HG03469 (cell line): ENCODE results near the gene CFAP410.
"Not testable (repeated sequence)": the region's sequence is repeated elsewhere in the genome, so short reads cannot be mapped to it uniquely, and the experiment has no call there.

ENCODE experiments used
- ATAC-seq: cut with Tn5 transposase; IDR thresholded peaks from one replicate; pipeline ENCODE4 v1.9.1; 2021; ENCODE audit warnings: mild to moderate bottlenecking, moderate library complexity, moderate number of reproducible peaks; ENCODE audit not compliant: unreplicated experiment

The CFAP410 gene

DNA sequence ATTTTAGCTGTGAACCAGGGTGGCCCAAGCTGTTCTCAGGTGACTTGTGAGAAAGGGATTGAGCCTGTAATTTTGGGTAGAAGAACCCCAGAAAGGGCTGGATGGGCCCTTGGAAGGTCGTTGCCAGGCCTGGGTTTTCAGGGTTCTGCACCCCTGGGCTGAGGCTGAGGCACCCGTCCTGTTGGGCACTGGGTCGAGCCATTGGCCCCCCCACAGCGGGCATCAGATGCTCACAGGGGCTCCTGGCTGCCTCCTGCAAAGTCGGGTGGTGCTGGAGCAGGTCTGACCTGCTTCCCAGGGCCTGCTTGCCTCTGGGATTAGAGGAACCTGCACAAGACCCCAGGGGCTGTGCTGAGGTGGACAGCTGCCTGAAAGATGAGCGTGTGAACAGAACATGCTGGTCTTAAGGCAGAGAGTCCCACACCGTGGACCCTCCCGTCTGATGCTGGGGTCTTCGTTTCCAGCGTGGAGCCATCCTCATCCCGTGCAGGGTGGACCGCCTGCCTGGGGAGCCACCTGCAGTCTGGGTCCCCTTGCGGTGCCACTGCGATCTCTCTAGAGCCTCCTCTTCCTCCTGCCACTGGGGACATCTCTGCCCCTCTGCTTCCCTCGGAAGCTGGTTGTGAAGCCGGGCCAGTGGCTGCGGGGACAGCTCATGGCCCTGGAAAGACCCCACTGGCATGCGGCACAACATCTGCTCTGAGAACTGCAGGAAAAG is 12.5 kb upstream of the CFAP410 start:
- no peak for ATAC-seq

DNA sequence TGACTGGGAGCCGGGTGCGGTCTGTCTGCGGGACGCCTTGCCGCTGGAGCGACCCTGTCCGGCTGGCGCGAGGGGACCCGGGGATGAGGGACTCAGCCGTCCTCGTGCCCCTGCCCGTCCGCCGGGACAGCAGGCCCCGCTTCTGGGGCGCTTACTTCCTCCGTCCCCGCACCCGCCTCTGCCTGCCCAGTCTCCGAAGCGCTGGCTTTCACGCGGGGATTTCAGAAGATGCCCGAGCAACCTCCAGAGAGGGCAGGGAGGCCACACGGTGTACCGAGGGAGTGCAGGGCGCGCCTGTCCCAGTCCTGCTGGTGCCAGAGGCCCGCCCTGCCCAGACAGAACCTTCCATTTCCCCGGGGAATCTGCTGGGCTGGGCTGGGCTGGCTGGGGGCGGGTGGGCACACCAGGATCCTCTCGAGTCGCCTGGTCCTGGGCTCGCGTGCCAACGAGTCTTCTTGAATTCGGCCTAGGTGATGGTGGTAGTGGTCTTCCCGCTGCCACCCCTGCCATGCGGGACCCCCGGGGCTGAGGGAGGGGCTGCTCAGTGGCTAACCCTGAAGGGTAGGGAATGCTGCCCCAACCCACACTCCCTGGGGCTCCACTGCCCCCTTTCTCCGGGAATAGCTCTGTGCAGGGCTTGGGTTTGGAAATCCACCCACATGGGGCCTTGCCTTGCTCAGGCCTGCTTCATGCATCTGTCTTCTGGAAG is 11.7 kb upstream of the CFAP410 start:
- no peak for ATAC-seq

DNA sequence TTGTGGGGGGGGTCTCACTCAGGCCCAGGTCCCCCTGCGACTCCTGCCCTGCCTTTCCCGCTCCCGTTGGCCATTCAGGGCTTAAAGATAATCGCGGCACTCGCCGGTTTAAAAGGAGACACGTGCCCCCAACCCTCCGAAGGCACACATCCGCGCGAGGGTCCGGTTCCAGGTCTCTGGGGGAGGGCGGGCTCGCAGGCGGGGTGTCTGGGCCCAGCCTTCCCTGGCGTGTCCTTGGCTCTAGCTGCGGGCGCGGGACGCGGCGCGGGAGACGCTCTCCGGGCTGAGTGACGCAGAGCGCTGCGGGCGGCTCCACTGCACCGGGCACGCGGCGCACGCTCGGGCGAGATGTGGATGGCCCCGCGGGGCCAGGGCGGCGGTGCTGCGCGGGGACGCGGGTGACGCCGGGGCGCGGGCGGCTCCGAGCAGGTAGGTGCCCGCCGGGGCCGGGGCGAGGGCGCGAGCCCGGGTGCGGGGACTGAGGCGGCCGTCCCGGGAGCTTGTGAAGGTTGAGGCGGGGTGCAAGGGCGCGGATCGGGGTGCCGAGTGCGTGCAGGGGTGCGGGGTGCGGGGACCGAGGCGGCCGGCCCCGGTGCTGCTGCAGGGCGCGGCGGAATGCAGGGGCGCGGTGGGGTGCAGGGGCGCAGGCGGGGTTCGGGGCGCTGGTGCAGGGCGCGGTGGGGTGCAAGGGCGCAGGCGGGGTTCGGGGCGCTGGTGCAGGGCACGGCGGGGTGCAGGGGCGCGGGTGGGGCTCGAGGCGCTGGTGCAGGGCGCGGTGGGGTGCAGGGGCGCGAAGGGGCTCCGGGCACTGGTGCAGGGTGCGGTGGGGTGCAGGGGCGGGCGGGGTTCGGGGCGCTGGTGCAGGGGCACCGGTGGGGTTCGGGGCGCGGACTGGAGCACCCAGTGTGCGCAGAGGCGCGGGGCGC is 10.9 kb upstream of the CFAP410 start:
- ATAC-seq: no peak

DNA sequence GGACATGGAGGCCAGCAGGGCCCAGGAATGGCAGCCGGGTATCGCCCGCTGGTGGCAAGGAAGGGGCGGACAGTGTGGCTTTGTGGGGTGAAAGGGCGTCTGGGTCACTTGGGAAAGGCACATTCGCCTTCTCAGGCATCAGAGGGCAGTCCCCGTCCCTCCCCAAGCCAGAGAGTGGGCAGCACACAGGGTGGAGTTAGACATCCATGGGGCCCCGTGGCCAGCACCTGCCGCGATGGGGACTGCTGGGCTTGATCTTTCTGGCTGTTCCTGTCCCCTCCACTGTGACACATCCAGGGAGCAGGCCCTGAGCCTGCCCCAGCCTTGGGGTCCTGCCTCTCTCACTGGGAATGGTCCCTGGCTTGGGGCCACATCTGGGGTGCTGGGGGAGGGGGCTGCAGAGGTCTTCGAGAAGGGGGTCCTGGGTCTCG is 10.2 kb upstream of the CFAP410 start:
- no peak for ATAC-seq

DNA sequence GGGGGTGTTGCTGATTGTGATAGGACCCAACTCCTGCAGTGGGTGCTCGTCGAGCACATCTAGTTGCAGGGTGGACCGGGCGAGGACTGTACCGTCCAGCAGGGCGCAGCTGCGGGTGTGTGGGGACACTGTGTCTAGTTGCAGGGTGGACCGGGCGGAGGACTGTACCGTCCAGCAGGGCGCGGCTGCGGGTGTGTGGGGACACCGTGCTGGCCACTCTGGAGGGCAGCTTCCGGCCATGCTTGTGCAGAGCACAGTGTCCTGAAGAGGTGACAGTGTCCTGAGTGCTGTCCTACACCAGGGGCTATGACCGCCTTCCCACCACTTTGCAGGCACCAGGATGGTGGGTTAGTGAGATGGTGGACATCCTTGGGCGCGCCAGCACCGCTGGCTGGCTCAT is 9.7 kb upstream of the CFAP410 start:
- ATAC-seq: no peak

DNA sequence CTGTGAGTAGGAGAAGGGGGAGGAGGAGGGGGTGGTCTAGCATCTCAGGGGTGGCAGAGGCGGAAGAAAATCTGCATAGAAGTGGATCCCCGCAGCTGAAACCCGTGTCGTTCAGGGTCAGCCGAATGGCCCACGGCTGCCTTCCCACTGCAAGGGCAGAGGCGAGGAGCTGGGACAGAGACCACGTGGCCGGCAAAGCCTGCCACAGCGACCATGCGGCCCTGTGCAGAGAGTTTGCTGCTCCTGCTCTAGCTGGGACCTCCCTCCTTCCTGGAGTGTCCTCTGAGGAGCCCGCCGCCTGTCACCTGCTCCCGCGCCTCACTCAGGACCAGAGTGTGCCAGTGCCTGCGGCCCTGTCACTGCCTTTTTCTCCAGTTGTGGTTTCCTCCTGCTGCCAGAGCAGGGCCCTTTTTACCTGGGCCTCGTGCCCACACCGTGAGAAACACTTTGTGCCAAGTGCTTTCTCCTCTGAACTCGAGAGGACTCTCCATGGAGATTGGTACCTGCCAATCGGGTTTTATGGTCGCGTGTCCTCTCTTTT is 8.8 kb upstream of the CFAP410 start:
- no peak for ATAC-seq

DNA sequence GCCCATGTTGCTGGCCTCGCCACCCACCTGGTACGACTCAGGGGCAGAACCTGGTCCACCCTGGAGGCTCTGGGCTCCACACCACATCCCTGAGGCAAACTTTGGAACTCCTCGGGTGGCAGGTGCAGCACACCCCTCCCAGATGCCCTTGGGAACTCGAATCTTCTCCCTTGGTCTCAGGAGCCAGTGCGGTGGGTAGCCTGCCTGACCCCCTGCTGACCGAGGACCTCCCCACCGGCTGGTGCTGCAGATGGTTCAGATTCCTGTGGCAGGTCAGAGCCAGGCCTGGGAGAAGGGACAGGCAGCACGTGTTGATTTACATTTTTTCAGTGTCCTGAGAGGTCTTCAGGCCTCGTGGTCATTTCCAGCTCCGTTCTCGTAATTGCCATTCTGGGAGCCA is 6.3 kb upstream of the CFAP410 start:
- ATAC-seq: no peak

DNA sequence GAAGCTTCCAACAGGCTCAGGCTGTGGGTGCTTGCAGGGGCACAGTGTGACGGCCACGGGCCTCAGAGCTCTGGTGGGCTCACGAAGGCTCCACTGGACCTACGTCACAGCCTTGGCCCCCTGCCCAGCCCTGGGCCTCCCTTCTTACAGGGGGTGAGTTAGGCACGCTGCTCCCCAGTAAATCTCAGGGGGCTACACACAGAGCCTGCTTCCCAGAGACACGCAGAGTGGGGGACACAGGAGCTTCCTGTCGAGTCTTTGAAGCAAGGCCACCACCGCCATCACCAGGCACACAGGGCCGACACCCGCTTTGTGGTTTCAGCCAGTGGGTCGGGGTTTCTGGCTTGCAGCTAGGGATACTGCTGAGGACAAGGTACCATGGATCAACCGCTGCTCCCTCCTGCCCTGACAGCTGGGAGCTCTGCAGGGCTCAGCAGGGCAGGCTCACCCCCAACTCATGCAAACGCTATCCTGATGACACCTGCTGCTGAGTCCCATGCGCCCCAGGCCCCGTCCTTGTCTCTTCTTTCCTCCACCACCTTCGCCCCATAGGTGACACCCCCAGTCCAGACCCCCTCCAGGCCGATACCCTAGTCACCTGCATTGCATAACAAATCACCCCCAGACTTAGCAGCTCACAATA is 5.5 kb upstream of the CFAP410 start:
- no peak for ATAC-seq

DNA sequence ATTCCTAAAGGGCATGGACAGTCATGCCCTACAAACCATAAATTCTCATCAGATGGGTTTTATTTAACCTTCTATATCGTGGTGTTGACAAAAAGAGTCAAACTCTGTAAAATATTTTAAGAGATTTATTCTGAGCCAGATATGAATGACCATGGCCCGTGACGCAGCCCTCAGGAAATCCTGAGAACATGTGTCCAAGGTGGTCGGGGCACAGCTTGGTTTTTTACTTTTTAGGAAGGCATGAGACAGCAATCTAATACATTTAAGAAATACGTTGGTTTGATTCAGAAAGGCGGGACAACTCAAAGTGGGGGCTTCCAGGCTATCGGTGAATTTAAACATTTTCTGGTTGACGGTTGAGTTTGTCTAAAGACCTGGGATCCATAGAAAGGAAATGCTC is 3.8 kb upstream of the CFAP410 start:
- ATAC-seq: not testable (repeated sequence)

DNA sequence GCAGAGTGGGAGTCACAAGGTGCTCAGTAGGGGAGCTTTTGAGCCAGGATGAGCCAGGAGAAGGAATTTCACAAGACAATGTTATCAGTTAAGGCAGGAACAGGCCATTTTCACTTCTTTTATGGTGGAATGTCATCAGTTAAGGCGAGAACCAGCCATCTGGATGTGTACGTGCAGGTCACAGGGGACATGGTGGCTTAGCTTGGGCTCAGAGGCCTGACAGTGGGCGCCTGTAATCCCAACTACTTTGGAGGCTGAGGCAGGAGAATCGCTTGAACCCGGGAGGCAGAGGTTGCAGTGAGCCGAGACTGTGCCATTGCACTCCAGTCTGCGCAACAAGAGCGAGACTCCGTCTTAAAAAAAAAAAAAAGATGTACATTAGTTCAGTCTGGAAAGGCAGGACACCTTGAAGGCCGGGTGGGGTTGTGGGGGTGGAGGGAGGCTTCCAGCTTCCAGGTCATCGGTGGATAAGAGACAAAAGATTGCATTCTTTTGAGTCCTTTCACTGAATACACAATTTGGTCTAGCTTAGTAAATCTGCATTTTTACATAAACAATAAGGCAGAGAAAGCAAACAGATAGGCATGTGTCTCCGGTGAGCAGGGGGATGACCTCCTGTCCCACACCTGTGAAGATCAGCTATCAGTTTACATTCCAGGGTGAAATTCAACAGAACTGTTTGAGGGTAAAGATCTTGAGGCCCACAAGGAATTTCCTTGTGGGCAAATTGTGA is 2.7 kb upstream of the CFAP410 start:
- not testable (repeated sequence) for ATAC-seq

DNA sequence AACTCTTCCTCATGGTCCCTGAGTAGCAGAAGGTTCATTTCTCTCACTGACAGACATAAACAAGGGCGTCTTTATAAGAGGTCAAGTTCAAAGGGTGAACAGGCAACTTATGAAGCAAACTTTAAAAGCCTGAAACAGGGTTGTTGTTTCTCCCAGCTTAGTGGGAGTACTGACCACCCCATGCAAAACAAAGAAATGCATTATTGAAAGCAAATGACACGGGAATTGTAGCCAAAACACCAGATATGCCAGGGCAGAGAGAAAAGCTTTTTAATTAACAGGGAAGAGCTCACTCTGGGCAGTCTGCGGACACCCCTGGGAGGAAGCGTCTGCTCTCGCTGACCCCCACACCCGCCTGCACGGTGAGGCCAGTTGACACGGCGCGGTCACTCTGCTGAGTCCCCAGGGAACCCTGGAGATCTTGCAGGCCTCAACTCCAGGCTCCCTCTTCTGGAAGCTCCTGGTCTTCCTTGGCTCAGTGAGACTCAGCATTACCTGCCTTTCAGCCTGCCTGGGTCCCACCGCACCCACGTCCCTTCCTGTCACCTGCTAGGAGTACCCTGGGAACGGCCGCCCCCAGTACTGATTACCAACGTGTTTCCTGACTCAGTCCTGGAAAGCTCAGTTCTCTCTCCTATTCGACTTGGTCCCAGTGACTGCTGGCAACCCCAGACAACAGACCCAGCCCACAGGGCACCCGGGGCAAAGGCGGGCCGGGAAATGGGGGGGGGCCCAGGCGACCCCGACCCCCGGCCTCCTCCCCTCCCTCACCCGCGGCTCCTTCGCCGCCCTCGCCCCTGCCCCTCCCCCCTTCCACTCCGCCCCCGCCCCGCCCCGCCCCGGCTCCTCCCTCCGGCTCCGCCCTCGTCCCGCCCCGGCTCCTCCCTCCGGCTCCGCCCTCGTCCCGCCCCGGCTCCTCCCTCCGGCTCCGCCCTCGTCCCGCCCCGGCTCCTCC is 972 bp downstream of the CFAP410 start:
- no peak for ATAC-seq

DNA sequence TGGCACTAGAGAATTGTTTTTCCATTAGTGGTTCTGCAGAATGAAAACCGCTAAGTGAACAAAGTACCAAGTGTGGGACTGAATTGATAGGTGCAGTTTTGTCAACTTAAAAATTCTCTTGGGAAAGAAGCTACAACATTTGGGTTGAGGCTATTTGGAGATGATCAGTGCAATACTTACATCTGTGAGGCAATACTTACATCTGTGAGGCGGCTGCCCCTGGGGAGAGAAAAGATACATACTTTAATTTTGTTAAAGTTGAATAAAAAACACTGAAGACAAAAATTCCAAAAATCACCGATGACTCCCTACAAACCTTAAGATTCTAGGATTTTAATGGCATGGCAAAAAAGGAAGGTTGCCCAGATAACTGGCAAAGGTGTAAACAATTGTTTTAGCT is 1.7 kb downstream of the CFAP410 start:
- ATAC-seq: no peak

DNA sequence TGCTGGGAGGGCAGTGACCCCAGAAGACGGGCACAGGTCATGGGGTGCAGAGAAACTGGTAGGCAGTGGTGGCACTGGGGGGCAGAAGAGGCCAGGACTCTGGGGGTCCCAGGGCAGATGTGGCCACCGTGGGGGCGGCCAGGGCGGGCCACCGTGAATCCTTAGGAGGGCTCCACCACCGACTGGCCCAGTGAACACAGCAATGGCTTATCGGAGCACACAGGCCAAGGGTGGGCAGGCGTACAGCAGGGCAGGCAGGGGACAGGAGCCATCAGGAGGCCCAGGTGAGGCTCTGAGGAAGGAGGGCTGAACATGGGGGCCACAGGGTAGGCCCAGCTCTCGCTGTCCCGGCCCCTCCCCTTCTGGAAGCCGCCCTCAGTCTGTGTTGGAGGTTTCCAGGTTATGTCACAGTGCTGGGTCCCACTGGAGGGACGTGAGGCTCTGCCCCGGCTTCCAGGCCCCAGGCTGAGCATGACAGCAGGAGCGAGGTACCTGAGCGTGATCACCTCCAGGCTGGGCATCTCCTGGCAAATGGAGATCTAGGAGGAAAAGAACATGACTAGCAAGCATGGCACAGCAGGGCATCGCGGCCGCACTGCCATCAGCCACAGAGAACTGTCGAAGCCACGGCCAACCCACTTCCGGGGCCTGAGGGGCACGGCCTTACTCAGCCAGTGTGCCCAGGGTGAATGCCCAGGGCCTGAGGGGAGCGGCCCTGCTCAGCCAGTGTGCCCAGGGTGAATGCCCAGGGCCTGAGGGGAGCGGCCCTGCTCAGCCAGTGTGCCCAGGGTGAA is 3.7 kb downstream of the CFAP410 start:
- ATAC-seq: no peak

DNA sequence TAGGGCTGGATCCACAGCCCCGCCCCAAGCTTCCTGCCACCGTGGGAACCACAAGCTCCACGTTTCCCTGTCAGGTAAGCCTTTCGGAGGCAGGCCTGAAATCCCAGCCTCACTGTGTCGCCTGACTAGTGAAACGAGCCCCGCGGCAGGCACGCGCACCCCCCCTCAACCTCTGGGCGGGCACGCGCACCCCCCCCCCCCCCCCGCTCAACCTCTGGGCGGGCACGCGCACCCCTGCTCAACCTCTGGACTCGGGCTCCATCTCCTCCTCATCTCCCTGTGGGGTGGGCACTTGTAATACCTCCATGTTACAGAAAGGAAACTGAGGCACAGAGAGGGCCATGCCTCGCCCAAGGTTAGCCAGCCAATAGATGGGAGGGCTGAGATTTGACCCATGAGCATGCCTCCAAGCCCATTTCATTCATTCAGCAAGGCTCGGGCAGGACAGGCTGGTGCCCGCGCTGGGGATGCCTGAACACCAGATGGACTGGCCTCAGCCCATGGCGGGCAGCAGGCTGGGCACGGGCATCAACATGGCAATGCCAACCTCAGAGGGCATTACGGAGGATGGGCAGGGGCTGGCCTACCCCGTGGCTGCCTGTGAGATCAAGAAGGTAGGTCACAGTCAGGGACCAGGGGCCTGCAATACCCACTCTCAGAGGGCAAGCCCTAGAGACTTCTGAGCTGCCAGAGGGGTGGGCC is 4.7 kb downstream of the CFAP410 start:
- ATAC-seq: no peak

DNA sequence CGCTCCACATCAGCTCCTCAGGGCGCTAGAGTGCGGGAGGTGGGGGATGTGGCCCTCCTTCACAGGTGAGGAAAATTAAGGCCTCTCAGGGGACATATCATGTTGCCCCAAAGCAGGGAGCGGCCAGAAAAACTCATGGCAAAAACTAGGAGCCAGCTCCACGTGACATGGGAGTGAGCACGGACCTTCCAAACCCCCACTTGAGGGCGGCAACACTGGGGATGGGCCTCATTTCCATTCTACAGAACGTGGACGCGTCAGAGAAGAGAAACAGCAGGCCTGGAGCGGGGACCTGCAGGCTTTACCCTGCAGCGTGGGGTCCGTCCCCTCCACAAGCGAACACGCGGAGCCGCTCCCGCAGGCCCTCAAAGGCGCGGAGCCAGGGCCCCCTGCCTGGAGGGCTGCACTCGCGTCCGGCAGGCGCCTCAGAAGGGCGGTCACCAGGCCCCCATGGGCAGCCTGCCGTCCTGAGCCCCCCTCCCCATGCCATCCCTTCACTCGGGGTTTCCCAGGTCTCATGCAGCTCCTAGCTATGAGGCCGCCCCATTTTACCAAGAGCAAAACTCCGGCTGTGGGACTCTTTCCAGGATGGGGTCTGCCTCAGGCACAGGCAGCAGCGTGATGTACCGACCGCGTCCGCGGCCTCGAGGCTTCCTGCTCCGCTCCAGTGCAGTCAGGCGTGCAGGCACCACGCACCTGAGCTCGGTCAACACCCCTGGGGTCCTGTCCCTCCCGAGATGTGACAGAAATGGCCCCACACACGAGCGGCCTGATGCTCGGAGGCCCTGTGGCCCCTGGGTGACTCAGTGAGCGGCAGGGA is 5.5 kb downstream of the CFAP410 start:
- no peak for ATAC-seq

DNA sequence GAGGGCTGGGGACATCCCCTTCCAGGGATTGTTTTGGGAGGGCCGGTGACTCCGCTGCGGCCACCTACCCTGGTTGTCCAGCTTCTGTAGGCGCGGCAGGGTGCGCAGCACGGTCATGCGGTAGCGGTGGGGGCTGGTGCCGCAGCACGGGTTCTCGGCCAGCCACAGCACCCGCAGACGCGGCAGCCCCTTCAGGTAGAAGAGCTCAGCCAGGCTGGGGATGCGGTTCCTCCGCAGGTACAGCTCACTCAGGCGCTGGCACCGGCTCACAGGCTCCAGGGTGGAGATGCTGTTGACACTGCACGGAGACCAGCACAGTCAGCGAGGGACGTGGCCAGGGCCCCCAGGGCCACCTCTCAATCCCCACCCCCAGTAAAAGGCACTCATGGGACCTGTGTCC is 6.2 kb downstream of the CFAP410 start:
- ATAC-seq: no peak

DNA sequence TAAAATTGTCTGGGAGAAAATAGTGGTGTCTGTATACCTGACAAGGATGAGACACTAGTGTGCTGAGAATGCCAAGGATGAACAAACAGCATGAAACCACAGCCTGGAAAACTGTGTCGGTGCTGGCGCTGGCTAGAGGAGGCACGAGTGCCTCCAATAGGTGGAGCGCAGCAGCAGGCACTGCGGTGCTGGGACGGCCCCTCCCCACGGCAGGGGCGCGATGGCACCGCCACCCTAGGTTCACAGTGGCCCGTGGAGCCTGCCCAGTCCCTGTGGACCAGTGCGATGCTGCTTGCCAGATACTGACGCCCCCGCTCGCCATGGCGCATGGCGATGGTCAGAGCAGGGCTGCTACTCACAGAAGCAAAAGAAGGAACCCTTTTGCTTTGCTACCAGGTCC is 6.8 kb downstream of the CFAP410 start:
- ATAC-seq: no peak
